Measurements from ENCODE around the gene USP48. TPM values are rescaled to one million over a fixed set of nuclear protein-coding genes. Genes with fewer than 3 reads are reported as not detected.

The USP48 gene
- total and polyA plus RNA-seq, 10 of the 15 experiments (the other 5 are each of a cell fraction or from before 2014, with no cell fraction given): 21.2 to 115 (median 75.5) TPM

GRCh38 chr1:21665711-21666575 is 117.0 kb downstream of the USP48 start:
- Histone ChIP-seq H3K4me3 (no peak overlapping the region), H4K20me1 (ENCODE audit: control insufficient read depth, insufficient read depth) (no peaks in the 10 kb centered on the region), H3K4me2 (ENCODE audit: control insufficient read depth, insufficient read depth) (no peak overlapping the region), H3K9ac (ENCODE audit: control insufficient read depth, insufficient read depth, low read length) (no peak overlapping the region), H3K36me3 (ENCODE audit: control insufficient read depth in 2 of 2, insufficient read depth in 2 of 2, low read length in 1 of 2) (no peaks in the 10 kb centered on the region), H3K27me3 (replicated peaks in 1 of 2; ENCODE audit: control insufficient read depth in 2 of 2, insufficient read depth in 2 of 2, low read length in 1 of 2) (peaks cover 0 to 6% of the 10 kb centered on the region in 2 experiments), H3K27ac (ENCODE audit: control insufficient read depth, insufficient read depth) (no peak overlapping the region), H3K79me2 (ENCODE audit: control insufficient read depth, insufficient read depth, low read length) (no peaks in the 10 kb centered on the region), H3K9me3 (replicated peaks; ENCODE audit: control insufficient read depth, insufficient read depth, low read length) (no peaks in the 10 kb centered on the region), H2AFZ (ENCODE audit: control insufficient read depth, low read depth, low read length) (no peak overlapping the region), H3K4me1 (ENCODE audit: control insufficient read depth, insufficient read depth, low read length) (peaks cover 3% of the 10 kb centered on the region; the same call in 1 of the 2 replicates)
- ChIA-PET CTCF (interaction anchor here (1.9 kb wide), 1 partner anchor 69 kb away, joined by 4 read pairs; no protein-coding TSS in a partner anchor), SMC1A (ENCODE audit: uncharacterized antibody, unreplicated experiment) (interaction anchor here (0.5 kb wide), 1 partner anchor 81 kb away, joined by 3 read pairs; no protein-coding TSS in a partner anchor), RAD21 (ENCODE audit: unreplicated experiment) (no interaction called here), POLR2A (no interaction called here)
- WGBS (ENCODE audit: insufficient coverage, insufficient replicate concordance, low lambda C conversion rate, missing lambda C conversion rate): 49% methylated on average over 8 of the region's 8 CpGs
- in situ Hi-C loops (cut with MboI): no loop called here
- ATAC-seq: no peak
- BruUV-seq (replicated peaks): no TSS peak
- DNase-seq (ENCODE audit: low read depth, low spot score): no peak
- FAIRE-seq: no peak
- TF ChIP-seq HDAC6 (IDR thresholded peaks at IDR 0.05; ENCODE audit: unreplicated experiment) (no peak), RAD21 (IDR thresholded peaks at IDR 0.05; ENCODE audit: insufficient read depth, low read depth, low read length) (no peak), KDM1A (IDR thresholded peaks at IDR 0.05; ENCODE audit: borderline replicate concordance) (no peak), CHD2 (IDR thresholded peaks at IDR 0.05; ENCODE audit: borderline replicate concordance, low read depth, low read length) (no peak), YY1 (IDR thresholded peaks at IDR 0.05; ENCODE audit: low read depth, low read length) (no peak), SMARCA5 (IDR thresholded peaks at IDR 0.05) (no peak), SMAD5 (IDR thresholded peaks at IDR 0.05; ENCODE audit: low read depth) (no peak), TCF12 (IDR thresholded peaks at IDR 0.05; ENCODE audit: low read depth, low read length) (no peak), ZBTB40 (IDR thresholded peaks at IDR 0.05; ENCODE audit: borderline replicate concordance) (no peak), POU2F2 (IDR thresholded peaks at IDR 0.05; ENCODE audit: borderline replicate concordance, low read depth, low read length) (no peak), HDAC2 (IDR thresholded peaks at IDR 0.05) (no peak), NR2C1 (IDR thresholded peaks at IDR 0.05) (no peak), NFIC (IDR thresholded peaks at IDR 0.05; ENCODE audit: low read depth, low read length) (no peak), MTA3 (IDR thresholded peaks at IDR 0.05; ENCODE audit: borderline replicate concordance, low read length) (no peak), RUNX3 (IDR thresholded peaks at IDR 0.05; ENCODE audit: low read length) (no peak)
- TF ChIP-seq, protein P1, sequence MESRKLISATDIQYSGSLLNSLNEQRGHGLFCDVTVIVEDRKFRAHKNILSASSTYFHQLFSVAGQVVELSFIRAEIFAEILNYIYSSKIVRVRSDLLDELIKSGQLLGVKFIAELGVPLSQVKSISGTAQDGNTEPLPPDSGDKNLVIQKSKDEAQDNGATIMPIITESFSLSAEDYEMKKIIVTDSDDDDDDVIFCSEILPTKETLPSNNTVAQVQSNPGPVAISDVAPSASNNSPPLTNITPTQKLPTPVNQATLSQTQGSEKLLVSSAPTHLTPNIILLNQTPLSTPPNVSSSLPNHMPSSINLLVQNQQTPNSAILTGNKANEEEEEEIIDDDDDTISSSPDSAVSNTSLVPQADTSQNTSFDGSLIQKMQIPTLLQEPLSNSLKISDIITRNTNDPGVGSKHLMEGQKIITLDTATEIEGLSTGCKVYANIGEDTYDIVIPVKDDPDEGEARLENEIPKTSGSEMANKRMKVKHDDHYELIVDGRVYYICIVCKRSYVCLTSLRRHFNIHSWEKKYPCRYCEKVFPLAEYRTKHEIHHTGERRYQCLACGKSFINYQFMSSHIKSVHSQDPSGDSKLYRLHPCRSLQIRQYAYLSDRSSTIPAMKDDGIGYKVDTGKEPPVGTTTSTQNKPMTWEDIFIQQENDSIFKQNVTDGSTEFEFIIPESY (IDR thresholded peaks at IDR 0.05): no peak
- TF ChIP-seq, protein P2, sequence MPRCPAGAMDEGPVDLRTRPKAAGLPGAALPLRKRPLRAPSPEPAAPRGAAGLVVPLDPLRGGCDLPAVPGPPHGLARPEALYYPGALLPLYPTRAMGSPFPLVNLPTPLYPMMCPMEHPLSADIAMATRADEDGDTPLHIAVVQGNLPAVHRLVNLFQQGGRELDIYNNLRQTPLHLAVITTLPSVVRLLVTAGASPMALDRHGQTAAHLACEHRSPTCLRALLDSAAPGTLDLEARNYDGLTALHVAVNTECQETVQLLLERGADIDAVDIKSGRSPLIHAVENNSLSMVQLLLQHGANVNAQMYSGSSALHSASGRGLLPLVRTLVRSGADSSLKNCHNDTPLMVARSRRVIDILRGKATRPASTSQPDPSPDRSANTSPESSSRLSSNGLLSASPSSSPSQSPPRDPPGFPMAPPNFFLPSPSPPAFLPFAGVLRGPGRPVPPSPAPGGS (IDR thresholded peaks at IDR 0.05; ENCODE audit: borderline replicate concordance, insufficient read depth, low read depth, low read length, poor library complexity, severe bottlenecking): no peak
- intact Hi-C loops (cut with micrococcal nuclease; ENCODE audit: unreplicated experiment): no loop called here

Measured in GM12878 (cell line).